ENCODE results near the gene STK17B.

- TF ChIP-seq, protein P1, sequence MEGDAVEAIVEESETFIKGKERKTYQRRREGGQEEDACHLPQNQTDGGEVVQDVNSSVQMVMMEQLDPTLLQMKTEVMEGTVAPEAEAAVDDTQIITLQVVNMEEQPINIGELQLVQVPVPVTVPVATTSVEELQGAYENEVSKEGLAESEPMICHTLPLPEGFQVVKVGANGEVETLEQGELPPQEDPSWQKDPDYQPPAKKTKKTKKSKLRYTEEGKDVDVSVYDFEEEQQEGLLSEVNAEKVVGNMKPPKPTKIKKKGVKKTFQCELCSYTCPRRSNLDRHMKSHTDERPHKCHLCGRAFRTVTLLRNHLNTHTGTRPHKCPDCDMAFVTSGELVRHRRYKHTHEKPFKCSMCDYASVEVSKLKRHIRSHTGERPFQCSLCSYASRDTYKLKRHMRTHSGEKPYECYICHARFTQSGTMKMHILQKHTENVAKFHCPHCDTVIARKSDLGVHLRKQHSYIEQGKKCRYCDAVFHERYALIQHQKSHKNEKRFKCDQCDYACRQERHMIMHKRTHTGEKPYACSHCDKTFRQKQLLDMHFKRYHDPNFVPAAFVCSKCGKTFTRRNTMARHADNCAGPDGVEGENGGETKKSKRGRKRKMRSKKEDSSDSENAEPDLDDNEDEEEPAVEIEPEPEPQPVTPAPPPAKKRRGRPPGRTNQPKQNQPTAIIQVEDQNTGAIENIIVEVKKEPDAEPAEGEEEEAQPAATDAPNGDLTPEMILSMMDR (IDR thresholded peaks at IDR 0.05; ENCODE audit: insufficient read depth, low read length, poor library complexity, severe bottlenecking) = no peak
- no peak for TF ChIP-seq EZH2phosphoT487 (conservative IDR thresholded peaks at IDR 0.05; ENCODE audit: low read length)
Measured at GRCh38 chr2:196176142-196176738, 4.9 kb upstream of the STK17B start.
